ENCODE data around the gene ATP1A1.

Gene ATP1A1

DNA sequence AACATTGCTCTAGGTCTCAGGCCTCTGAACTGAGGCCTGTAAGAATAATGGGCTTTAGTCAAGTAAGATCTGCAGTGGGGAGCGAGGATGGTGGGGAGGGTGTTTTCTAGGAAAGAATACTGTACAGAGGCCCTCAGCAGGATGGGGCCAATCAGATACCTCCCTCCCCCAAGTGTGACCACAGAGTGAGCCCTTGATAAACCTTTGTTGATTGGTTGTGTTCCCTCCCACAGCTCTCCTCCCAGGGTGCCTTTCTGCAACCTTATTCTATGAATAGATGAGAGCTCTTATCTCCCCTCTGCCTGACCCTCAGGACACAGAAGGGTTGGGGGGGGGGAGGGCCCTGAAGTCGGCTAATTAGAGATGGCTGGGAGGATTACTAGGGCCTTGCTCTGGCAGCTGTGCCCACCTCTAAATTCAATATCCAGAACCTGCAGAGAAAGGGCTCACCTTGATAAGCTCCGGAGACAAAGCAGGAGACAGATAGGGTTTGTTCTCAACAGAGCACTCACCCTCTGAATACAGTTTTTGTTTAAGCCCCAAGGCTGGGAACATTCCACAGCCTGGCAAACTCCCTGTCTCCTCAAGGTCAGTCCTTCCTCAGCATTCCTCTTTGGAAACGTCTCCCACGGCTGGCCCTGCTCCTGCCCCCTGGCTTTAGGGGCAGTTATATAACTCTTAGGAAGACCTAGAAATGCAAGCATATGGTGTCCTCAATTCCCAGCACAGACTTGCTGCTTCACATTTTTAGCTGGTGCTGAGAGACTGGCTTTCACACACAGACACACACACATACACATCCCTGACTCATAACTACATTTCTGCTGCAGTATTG is 42.9 kb downstream of the ATP1A1 start:
- DNase-seq: no peak

DNA sequence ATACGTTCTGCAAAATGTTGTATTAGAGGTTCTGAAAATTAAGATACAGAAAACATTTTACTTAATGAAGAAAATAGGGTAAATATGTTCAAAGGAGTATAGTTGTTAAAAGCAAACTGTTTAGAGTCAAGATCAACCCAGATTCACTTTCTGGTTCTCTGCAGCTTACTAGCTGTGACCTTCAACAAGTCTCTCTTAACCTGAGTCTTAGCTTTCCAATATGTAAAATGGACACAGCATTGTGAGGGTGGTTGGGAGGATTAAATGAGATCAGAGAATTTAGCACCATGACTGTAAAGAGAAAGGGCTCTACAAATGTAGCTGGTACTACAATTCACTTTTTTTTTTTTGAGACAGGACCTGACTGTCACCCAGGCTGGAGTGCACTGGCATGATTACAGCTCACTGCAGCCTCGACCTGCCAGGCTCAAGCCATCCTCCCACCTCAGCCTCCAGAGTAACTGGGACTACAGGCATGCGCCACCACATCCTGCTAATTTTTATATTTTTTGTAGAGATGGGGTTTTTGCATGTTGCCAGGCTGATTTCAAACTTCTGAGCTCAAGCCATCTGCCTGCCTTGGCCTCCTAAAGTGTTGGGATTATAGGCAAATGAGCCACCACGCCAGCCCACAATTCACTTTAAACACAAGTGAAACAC is 43.9 kb downstream of the ATP1A1 start:
- DNase-seq: no peak

DNA sequence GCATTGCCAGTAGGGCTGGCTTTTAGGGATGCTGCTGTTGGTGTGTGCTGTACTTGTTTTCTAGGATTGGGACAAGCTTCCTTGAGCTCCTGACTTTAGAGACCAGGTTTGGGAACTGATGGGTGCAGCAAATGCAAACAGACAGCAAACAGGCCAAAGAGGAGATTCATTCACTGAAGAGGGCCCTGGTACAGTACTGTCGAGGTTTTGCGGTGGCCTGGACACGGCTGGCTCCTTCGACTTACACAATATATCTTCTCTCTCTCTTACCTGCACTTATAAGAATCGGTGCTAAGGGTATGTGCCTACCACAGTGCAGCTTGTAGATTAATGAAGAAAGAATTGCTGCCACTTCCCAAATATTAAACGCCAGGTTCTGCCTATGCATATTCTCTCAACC is 44.6 kb downstream of the ATP1A1 start:
- no peak for DNase-seq

- peak; percentile 8 for DNase-seq
These were observed 45.2 kb downstream of the ATP1A1 start for GRCh38 chr1:116418091-116418830.

GRCh38 chr1:116420417-116421200 is 47.6 kb downstream of the ATP1A1 start:
- DNase-seq: no peak

DNA sequence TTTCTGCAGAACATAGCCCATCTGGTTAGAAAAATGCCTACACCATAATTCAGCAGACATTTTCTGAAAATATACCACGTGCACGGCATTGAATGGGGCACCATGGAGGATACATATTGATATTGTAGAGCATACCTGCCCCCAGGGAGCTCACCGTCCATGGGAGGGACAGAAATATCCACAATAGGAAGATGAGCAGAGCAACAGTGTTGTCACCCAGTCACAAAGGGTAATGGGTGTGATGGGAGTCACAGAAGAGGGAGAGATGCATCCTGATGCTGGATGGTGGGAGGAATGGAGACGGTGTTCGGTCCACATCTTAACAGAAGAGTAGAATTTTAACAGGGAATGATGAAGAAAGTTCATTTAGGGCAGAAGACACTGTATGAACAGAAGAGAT is 51.4 kb downstream of the ATP1A1 start:
- DNase-seq: no peak

GRCh38 chr1:116424863-116425262 is 51.8 kb downstream of the ATP1A1 start:
- no peak for DNase-seq

GRCh38 chr1:116425987-116426386 is 52.9 kb downstream of the ATP1A1 start:
- no peak for DNase-seq

DNA sequence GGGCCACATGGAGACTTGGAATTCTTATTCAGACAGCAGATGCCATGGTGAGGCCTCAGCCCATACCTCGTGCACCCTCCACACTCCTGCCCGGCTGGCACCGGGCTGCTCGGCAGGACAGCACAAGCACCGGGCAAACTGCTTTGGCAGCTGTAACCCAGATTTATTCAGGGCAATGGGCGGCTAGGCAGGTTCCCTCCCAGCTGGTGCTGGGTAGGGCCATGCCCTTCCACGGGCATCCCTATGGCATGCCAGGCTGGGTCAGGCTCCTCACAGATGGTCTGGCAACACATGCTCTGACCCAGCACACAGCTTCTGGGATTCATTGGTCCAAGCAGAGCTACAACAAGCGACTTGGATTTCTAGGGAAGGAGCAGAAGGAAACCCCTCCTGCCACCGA is 53.4 kb downstream of the ATP1A1 start:
- DNase-seq: no peak

GRCh38 chr1:116428576-116428975 is 55.5 kb downstream of the ATP1A1 start:
- DNase-seq: no peak

- no peak for DNase-seq
These were observed 56.9 kb downstream of the ATP1A1 start for GRCh38 chr1:116429821-116430374.

GRCh38 chr1:116431870-116432500 is 58.9 kb downstream of the ATP1A1 start:
- no peak for DNase-seq

DNA sequence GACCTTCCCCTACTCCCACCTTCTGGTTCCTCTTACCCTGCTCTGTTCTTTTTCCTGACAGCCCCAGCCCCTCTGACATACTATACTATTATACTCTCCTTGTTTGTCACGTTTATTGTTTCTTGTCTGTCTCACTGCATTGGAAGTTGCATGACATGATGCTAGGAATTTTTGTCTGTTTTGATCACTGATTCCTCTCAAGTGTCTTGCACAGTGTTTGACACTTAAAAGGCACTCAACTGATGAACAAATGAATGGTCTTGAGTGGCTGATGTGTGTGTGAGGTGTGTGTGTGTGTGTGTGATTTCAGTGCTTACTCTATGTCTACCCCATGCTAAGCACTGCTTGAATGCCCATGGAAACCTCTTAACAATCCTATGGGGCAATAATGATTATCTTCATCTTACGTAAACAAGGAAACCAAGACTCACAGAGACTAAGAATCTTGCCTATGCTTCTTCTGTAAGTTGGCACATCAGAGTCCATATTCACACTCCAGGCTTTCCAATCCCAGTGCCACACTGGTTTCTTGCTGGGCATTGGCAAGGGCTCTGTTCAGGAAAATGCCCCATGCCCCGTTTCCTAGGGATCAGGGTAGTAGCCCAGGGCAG is 59.7 kb downstream of the ATP1A1 start:
- no peak for DNase-seq

DNA sequence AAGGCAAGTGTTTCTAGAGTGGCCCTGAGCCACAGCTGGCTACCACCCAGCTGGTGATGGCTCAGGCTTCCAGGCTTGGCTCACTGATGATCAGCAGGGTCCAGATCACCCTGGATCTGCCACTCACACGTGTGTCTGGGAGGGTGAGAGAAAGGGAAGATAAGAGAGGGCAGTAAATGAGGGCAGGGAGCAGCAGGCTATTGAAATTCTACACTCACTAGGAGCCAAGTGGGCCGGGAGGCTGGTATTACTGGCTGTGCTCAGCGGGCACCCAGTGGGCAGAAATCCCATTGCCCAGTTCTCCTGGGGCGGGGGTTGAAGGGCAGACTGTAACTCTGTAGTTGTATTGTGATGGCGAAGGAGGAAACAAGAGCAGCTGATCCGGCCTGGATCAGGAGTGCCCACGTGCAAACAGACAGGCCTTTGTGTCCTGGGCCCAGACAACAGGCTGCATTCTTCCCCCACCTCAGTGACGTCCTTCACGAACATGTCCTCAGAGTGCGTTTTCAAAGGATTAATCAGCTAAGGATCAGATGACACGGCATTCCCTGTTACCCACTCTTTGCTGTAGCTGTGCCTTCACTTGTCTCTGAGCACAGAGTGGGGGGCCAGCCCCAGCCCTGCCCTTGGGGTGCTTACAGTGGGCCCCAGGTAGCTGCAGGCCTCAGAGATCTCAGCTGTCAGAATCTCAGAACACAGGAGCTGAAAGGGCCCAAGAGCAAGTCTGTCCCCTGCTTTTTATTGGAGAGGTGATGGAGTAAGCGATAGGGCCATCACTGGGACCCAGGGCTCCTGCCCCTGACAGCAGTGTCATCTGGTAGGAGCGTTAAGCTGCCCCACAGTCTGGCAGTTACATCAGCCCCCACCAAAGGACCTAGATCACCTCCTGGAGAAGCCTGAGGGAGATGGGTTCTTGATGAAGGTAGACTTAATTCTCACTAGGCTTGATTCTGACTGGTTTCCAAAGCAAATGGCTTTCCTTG is 60.5 kb downstream of the ATP1A1 start:
- no peak for DNase-seq

DNA sequence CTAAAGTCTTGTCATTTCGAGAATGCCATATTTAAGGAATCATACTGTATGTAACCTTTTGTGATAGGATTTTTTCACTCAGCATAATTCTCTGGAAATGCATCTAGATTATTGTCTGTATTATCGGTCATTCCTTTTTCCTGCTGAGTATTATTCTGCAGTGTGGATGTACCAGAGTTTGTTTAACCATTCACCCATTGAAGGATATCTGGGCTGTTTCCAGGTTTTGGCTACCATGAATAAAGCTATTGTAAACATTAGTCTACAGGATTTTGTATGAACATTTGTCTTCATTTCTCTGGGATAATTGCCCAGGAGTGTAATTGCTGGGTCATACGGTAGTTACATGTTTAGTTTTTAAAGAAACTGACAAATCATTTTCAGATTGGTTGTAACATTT is 61.8 kb downstream of the ATP1A1 start:
- no peak for DNase-seq

DNA sequence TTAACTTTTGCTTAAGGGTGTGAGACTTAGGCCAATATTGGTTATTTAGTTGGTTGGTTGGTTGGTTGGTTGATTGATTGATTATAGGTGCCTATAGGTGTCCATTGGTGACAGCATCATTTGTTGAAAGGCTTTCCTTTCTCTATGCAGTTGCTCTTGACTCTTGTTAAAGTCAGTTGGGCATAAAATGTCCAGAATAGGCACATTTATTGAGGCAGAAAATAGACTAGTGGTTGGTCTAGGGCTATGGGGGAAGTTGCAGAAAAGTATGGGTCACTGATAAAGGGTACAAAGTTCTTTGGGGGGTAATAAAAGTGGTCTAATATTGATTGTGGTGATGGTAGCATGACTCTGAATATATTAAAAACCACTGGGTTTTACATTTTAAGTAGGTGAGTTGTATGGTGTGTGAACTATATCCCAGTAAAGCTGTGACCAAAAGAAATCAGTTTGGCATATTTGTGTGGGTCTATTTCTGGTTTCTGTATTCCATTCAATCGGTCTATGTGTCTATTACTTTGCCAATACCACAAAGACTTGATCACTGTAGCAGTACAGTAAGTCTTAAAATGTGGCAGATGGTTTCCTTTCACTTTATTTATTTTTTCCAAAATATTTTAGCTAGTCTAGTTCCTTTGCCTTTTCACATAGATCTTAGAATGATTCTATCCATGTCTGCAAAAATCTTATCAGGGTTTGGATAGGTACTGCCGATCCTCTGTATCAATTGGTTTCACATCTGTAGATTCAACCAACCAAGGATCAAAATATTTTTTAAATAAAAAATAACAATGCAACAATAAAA is 63.0 kb downstream of the ATP1A1 start:
- no peak for DNase-seq

GRCh38 chr1:116436611-116436970 is 63.5 kb downstream of the ATP1A1 start:
- no peak for DNase-seq

- no peak for DNase-seq
These were observed 66.7 kb downstream of the ATP1A1 start for GRCh38 chr1:116439701-116440100.

GRCh38 chr1:116440731-116441130 is 67.7 kb downstream of the ATP1A1 start:
- DNase-seq: no peak

- DNase-seq: no peak
These were observed 72.5 kb downstream of the ATP1A1 start for GRCh38 chr1:116445534-116445933.

All from GOT3 (cell line).